Neutrophil (primary cell): ENCODE results near the gene NOL8.

Experiments used
- H3K27ac ChIP-seq: fragments of 200-600 bp; sonication (generic); 2 replicates; pipeline ENCODE4 v1.5.1; 2016; ENCODE audit warnings: mild to moderate bottlenecking, moderate library complexity
- H3K27me3 ChIP-seq: fragments of 200-600 bp; sonication (generic); 2 replicates; pipeline ENCODE4 v1.6.0; 2016; ENCODE audit warnings: mild to moderate bottlenecking
- H3K36me3 ChIP-seq: fragments of 200-600 bp; sonication (generic); 2 replicates; pipeline ENCODE4 v1.5.1; 2017
- H3K4me1 ChIP-seq, 2 experiments: fragments of 200-600 bp in 1 of 2; sonication (generic) in 1 of 2; 1 replicate in 1 of 2; 2 replicates in 1 of 2; pipeline versions ENCODE4 v1.5.1 to v1.6.1; 2013 to 2016; ENCODE audit warnings: low read depth in 1 of 2, low read length in 1 of 2, mild to moderate bottlenecking in 1 of 2, moderate library complexity in 1 of 2; ENCODE audit not compliant: control insufficient read depth in 1 of 2, insufficient read depth in 1 of 2
- H3K4me3 ChIP-seq, 2 experiments: fragments of 200-600 bp in 1 of 2; sonication (generic) in 1 of 2; 1 replicate in 1 of 2; 2 replicates in 1 of 2; pipeline ENCODE4 v1.5.1; 2013 to 2016; ENCODE audit warnings: low read depth in 1 of 2, low read length in 1 of 2, mild to moderate bottlenecking in 1 of 2, moderate library complexity in 1 of 2
- H3K9me3 ChIP-seq: fragments of 200-600 bp; sonication (generic); 2 replicates; pipeline ENCODE4 v1.5.1; 2016
- CTCF ChIP-seq: fragments of 200-600 bp; sonication (generic); IDR thresholded peaks from 2 replicates; pipeline ENCODE4 v1.5.1; 2016; ENCODE audit warnings: antibody characterized with exemption

NOL8 gene

GRCh38 chr9:92325269-92325990 lies at the start of gene NOL8, which contains the start of gene CENPP:
Gene NOL8 (minus strand): TSS chr9:92325350. CDS start chr9:92324161, 1,189 bp downstream.
Gene CENPP (plus strand): TSS chr9:92325953.
- no peaks in the 10 kb centered on the region for H3K27me3 ChIP-seq
- H3K4me3 ChIP-seq = peak within 1 kb of the TSS; percentile 72 to 97
- H3K27ac ChIP-seq = peak within 1 kb of the TSS; percentile 91
- peaks cover 4% of the 10 kb centered on the region for H3K36me3 ChIP-seq
- H3K4me1 ChIP-seq = peaks cover 23 to 32% of the 10 kb centered on the region in 2 experiments
- no peaks in the 10 kb centered on the region for H3K9me3 ChIP-seq
- no peak for TF ChIP-seq CTCF

GRCh38 chr9:92373167-92373566 lies 48.0 kb upstream of the NOL8 start:
- H3K9me3 ChIP-seq = no peaks in the 10 kb centered on the region
- no peak for TF ChIP-seq CTCF
- no peak overlapping the region for H3K4me3 ChIP-seq
- H3K27me3 ChIP-seq = no peaks in the 10 kb centered on the region
- H3K27ac ChIP-seq = no peak overlapping the region
- H3K4me1 ChIP-seq = no peaks in the 10 kb centered on the region
- no peaks in the 10 kb centered on the region for H3K36me3 ChIP-seq

GRCh38 chr9:92369075-92369474 lies 43.9 kb upstream of the NOL8 start:
- H3K4me1 ChIP-seq = no peaks in the 10 kb centered on the region
- TF ChIP-seq CTCF = no peak
- no peaks in the 10 kb centered on the region for H3K9me3 ChIP-seq
- H3K36me3 ChIP-seq = no peaks in the 10 kb centered on the region
- H3K27ac ChIP-seq = no peak overlapping the region
- no peaks in the 10 kb centered on the region for H3K27me3 ChIP-seq
- H3K4me3 ChIP-seq = no peak overlapping the region

- Histone ChIP-seq H3K27me3 (no peaks in the 10 kb centered on the region), H3K4me3 (no peak overlapping the region), H3K9me3 (peaks cover 3% of the 10 kb centered on the region), H3K27ac (no peak overlapping the region), H3K4me1 (no peaks in the 10 kb centered on the region), H3K36me3 (no peaks in the 10 kb centered on the region)
- TF ChIP-seq CTCF = no peak
Observed at GRCh38 chr9:92360083-92360482, 34.9 kb upstream of the NOL8 start.

- Histone ChIP-seq H3K4me3 (no peak overlapping the region), H3K4me1 (no peaks in the 10 kb centered on the region), H3K9me3 (peaks cover 3% of the 10 kb centered on the region), H3K36me3 (no peaks in the 10 kb centered on the region), H3K27ac (no peak overlapping the region), H3K27me3 (no peaks in the 10 kb centered on the region)
- TF ChIP-seq CTCF = no peak
Observed at GRCh38 chr9:92359394-92359995, 34.3 kb upstream of the NOL8 start.
